ENCODE data around the gene KNCN. TPM values are rescaled to one million over a fixed set of nuclear protein-coding genes. Genes with fewer than 3 reads are reported as not detected.
A peak's percentile ranks its signal among the peaks of the same experiment; 100 is the strongest.

KNCN gene
- total and polyA plus RNA-seq, 12 donors: 0.07 to 0.40 (median 0.24) TPM; not detected in 9

DNA sequence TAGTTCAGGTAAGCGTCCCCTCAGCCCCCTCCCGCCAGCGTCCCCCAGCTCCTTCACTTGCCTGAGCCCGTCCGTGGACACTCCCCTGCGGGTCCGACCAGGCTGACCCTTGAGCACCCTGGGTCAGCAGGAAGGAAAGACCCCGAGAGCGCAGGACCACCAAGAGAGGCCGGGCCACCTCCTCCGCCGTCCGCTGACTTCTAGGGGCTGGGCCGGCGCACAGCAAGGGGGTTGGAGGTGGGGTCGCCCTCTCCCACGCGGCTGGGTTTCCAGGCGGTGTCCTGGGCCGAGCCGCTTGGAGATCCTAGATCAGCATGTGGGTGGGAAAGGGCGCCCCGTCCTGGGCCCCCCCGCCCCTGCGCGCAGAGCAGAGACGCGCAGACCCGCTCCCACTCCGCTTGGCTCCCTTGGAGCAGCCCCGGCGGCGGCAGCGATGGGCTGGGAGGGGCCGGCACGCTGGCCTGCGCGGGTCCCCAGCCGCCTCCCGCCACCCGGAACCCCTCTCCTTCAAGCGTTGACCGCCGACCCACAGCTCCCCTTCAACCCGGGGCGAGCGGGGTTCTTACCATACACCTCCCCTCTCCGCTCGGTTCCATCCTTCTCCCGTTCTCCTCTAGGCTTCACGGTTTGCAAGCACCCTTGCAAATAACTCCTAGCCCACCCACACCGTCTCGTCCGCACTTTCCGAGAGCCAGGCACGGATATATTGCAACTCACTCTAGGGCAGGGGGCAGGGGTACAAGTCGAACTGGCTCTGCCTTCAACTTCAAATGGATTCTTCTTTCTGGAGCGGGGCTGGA is 7.5 kb downstream of the KNCN start:
- Histone ChIP-seq H3K27me3 (peaks cover 24% of the 10 kb centered on the region), H3K27ac (no peak overlapping the region), H3K9me3 (replicated peaks in 1 of 3) (no peaks in the 10 kb centered on the region), H3K4me1 (replicated peaks in 1 of 2) (no peaks in the 10 kb centered on the region), H3K4me3 (no peak overlapping the region), H3K36me3 (replicated peaks in 1 of 2) (no peaks in the 10 kb centered on the region)
- intact Hi-C loops (cut with DNase I): no loop called here
- 8 to 16% (median 10%) methylated on average over 20 to 58 of the region's 58 CpGs for WGBS, 4 donors
- TF ChIP-seq POLR2A (IDR thresholded peaks at IDR 0.05): no peak
- TF ChIP-seq, protein P1, sequence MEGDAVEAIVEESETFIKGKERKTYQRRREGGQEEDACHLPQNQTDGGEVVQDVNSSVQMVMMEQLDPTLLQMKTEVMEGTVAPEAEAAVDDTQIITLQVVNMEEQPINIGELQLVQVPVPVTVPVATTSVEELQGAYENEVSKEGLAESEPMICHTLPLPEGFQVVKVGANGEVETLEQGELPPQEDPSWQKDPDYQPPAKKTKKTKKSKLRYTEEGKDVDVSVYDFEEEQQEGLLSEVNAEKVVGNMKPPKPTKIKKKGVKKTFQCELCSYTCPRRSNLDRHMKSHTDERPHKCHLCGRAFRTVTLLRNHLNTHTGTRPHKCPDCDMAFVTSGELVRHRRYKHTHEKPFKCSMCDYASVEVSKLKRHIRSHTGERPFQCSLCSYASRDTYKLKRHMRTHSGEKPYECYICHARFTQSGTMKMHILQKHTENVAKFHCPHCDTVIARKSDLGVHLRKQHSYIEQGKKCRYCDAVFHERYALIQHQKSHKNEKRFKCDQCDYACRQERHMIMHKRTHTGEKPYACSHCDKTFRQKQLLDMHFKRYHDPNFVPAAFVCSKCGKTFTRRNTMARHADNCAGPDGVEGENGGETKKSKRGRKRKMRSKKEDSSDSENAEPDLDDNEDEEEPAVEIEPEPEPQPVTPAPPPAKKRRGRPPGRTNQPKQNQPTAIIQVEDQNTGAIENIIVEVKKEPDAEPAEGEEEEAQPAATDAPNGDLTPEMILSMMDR (IDR thresholded peaks at IDR 0.05): no peak
- DNase-seq: no peak

DNA sequence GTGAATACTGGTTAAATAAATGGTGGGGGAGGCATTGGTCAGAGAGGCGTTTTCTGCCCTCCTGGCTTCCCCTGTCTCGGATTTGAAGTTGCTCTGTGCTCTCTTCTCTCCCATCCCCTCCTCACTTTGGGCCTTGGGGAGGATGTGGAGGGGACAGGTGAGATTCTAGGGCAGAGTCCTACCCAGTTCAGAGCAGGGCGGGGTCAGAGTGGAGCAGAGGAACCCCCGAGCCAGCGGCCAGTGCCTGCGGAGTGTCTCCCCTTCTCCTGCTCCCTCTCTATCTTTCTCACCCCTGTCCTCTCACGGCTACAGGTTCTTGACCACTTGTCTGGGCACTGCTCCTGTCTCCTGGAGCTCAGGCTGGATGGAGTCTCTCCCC is 8.1 kb downstream of the KNCN start:
- Histone ChIP-seq H3K27ac (no peak overlapping the region), H3K36me3 (replicated peaks in 1 of 2) (no peaks in the 10 kb centered on the region), H3K4me3 (no peak overlapping the region), H3K27me3 (peaks cover 24% of the 10 kb centered on the region), H3K9me3 (replicated peaks in 1 of 3) (no peaks in the 10 kb centered on the region), H3K4me1 (replicated peaks in 1 of 2) (no peaks in the 10 kb centered on the region)
- intact Hi-C loops (cut with DNase I): no loop called here
- WGBS, 4 donors: 58 to 70% (median 64%) methylated on average over 7 of the region's 7 CpGs
- DNase-seq: no peak
- TF ChIP-seq, protein P1 (IDR thresholded peaks at IDR 0.05): no peak
- no peak for TF ChIP-seq POLR2A (IDR thresholded peaks at IDR 0.05)

DNA sequence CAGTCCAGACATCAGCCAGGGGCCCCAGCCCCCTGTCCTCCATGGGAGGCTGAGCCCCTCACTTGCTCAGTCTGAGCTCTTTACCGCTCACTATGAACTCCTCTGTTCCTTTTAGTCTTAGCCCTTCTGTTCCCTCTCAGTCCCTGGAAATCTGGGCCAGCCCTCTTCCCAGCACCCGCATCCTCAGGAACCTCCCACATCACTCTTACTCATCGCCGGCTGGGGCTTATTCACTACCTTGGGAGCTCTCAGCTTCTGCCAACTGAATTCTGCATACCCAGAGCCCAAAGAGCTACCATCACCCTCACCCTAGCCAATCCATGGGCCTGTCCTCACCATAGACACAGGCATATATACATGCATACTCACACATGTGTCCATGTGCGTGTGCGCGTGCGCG is 11.5 kb downstream of the KNCN start:
- no peak overlapping the region for H3K4me3 ChIP-seq
- H3K27me3 ChIP-seq: peaks cover 25% of the 10 kb centered on the region
- intact Hi-C loops (cut with DNase I): loop anchor here in 1 of 2 donors (5.0 kb wide), 1 partner anchor 182 kb away; no protein-coding TSS in a partner anchor
- H3K27ac ChIP-seq: no peak overlapping the region
- WGBS, 4 donors: 52 to 69% (median 61%) methylated on average over 9 of the region's 9 CpGs
- DNase-seq: peak in 5 of 7 donors; percentile 32 to 73 (median 44)
- H3K4me1 ChIP-seq (replicated peaks in 1 of 2): no peaks in the 10 kb centered on the region
- TF ChIP-seq POLR2A (IDR thresholded peaks at IDR 0.05): no peak
- TF ChIP-seq, protein P1 (IDR thresholded peaks at IDR 0.05): no peak
- no peaks in the 10 kb centered on the region for H3K9me3 ChIP-seq (replicated peaks in 1 of 3)
- H3K36me3 ChIP-seq (replicated peaks in 1 of 2): no peaks in the 10 kb centered on the region

DNA sequence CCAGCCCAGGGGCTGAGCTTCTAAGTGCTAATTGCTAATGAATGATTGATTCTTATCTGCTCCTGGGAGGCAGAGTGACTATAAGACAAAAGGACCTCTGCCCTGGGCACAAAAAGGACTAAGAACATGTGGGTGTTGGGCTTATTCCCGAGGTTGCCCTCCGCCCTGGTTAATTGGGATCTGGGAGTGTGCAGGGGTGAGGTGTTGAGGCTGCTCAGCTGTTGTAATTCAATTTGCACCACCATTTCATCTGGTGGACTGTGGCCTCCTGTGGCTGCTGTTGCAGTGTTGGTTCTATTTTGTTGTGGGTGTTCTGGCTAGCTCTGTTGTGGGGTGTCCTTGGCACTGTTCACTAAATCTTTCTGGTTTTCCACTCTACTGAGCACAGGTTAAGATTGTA is 13.3 kb downstream of the KNCN start:
- peaks cover 5 to 6% of the 10 kb centered on the region in 2 donors for H3K4me1 ChIP-seq (replicated peaks in 1 of 2)
- WGBS, 4 donors: 75 to 85% (median 83%) methylated on average over 2 of the region's 2 CpGs
- no peaks in the 10 kb centered on the region for H3K9me3 ChIP-seq (replicated peaks in 1 of 3)
- no peak overlapping the region for H3K27ac ChIP-seq
- intact Hi-C loops (cut with DNase I): loop anchor here in 1 of 2 donors (5.0 kb wide), 1 partner anchor 184 kb away; no protein-coding TSS in a partner anchor
- no peaks in the 10 kb centered on the region for H3K36me3 ChIP-seq (replicated peaks in 1 of 2)
- no peak for TF ChIP-seq POLR2A (IDR thresholded peaks at IDR 0.05)
- TF ChIP-seq, protein P1 (IDR thresholded peaks at IDR 0.05): no peak
- no peak overlapping the region for H3K4me3 ChIP-seq
- DNase-seq: no peak
- H3K27me3 ChIP-seq: peaks cover 8% of the 10 kb centered on the region
